NCI-H1694 (cell line): ENCODE data around the gene DHX16.

Experiments used
- DNase-seq: peaks from one replicate; lab custom pipeline; 2025; lab: John Stamatoyannopoulos, UW

Gene DHX16

DNA sequence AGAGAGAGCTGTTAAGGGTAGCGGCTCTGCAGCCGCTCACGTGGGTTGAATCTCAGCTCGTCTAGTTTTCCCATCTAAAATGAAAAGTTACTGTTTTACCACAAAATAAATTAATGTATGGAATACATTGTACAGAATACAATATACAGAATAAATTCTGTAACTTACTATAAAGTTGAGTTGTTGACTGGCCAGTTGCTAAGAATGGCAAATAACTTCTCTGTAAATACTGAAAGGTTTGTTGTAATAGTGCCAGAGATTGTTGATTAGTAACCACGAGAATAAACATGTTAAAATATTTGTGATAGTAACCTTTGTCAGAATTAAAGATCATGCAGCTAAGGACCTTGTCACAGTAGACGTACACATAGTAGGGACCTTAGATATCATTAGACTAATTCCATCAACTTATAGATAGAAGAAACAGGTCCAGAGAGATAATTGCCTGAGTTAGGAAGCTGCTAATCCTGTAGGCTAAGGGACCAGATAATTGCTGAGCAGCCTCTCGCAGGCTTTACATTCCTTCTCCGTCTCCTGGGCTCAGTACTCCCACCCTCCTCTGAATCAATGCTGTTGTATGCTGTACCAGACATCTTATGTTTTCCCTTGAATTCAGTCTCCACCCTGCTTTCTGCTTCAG lies 18.5 kb upstream of the DHX16 start:
- DNase-seq = no peak

DNA sequence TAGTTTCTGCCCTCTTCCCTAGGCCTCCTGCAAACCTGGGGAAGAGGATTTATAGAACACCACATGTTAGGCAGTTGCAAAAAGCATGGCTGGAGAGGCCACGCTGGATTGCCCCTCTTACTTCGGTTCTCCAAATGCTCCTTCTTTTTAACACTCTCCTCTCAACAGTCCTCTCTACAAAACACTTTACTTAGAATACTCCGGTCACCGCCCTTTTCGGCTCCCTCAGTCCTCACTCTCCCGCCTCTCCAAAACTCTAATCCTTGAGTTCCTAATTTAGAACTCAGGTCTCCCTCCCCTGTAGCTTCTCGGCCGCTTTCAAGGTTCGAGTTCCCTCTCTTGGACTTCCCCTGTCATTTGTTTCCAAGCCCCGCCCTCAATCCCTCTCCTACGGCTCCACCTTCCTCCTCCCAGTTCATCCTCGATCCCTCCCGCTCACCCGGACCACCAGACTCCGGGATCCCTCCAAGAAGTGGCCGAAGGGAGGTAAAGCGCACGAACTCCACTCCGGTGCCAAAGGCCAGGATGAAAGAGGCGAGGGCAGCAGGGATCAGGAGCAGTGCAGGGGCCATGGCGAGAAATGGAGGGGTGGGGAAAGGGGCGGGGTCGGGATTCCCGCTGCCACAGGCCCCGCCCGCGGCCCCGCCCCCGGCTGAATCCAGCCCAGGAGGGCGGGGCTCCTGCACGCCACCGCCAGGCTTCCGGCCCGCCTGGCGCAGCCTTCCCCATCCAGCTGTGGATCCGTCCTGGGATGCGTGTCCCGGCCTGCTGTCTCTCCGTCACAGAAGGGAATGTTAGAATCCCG lies 17.8 kb upstream of the DHX16 start, which contains the start of gene NRM:
Gene NRM (minus strand): TSS at position 582 of the 805 bp plus-strand sequence. CDS start 10 bp downstream, at position 572.
- peak; percentile 78 for DNase-seq

DNA sequence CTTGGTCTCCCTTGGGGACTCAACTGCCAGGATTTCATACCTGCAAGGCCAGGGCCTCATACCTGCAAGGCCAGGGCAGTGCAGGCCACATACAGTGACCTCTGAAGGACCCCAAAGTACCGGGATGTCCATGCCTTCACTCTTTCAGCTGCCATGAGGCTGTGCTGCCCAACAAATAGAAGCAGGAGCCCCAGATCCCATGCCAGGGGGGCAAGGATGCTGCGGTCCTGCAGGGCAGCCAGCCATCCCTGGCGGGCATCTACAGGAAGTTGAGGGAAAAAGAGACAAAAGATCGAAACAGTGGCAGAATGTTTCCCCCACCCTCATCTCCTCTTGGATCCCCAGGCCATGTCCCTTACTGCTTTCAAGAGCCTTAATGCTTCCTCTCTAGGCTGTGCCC lies 17.2 kb upstream of the DHX16 start:
- no peak for DNase-seq

DNA sequence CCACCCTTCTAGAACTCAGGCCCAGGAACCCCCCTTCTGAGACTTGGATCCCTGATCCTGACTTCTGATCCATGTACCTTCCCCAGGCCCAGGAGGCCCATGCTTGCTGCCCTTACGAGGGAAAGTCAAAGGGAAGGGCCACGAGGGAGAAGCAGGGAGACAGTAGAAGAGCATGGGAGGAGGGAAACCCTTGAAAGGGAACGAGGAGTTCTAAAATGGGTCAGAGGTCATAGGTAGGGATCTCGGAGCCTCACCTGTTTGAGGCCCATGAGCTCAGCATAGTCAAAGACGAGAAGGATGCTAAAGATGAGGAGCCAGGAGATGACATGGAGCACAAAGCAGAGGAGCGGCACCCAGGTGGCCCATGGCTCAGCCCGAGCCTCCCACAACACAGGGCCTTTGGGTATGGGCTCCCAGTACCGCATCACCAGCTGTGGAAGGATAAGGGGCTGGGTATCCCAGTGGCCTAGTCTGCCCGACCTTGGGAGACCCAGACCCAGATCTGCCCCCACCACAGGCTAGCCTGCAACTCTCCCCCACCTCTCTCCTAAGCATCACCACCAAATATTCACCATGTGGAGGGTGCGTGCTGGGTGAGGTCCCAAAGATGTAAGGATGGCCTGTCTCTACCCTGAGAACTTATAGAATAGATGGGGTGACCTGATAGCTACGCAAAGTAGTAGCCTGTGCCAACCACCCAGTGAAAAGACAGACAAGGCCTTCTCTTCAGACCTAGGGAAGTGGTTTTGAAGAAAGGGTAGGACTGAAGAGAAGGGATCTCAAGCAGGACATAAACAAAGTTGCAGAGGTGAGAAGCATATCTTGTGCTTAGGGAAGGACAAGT lies 16.4 kb upstream of the DHX16 start:
- no peak for DNase-seq

DNA sequence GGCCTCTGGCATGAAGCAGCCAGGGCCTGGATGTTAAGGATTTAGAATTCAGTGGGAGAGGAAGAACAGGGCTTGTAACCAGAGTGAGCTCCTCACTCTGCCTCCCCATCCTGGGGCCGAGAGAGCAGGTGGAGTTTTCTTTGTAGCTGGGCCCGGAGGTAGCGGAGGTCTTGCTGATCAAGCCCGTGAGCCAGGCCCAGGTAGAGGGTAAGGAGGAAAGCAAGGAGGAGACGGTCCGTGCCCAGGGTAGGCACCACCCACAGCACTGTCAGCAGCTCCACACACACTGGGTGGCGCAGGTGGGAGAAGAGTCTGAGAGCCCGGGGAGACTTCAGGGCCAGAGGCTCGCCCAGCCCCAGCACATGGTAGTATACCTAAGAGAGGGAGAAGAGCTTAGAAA lies 15.8 kb upstream of the DHX16 start:
- no peak for DNase-seq

DNA sequence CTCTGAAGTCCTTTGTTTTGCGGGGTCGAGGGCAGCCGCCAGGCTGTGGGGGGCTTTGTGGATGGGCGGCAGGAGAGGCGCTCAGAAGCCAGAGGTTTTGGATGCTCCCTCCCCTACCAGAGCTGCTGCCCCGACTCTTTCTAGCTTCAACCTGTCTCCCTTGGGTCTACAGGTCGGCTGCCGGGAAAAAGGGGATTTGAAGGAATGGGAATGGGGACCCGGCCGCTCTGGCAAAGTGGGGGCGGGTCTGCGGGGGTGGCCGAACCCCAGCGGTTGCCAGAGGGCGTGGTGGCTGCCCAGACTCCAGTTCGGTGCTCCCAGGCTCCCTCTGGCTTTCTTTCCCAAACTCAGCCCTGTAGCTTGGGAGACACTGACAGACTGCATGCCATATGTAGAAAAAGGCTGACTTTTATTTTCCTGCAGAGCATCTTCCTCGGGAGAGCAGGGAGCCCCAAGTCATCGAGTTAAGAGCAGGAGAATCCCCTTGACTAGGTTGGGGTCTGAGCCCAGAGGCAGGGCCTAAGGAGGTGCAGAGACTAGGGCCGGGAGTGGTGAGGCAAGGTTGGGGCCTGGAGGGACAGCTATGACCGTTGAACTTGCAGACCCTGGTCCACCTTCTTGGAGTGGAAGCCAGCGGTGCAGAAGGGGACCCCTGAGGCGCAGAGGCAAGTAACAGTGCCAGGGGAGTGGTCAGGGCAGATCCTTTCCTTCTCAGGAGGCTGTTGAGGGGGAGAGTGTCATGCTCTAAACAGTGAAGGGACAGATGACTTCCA lies 15.0 kb upstream of the DHX16 start:
- no peak for DNase-seq

DNA sequence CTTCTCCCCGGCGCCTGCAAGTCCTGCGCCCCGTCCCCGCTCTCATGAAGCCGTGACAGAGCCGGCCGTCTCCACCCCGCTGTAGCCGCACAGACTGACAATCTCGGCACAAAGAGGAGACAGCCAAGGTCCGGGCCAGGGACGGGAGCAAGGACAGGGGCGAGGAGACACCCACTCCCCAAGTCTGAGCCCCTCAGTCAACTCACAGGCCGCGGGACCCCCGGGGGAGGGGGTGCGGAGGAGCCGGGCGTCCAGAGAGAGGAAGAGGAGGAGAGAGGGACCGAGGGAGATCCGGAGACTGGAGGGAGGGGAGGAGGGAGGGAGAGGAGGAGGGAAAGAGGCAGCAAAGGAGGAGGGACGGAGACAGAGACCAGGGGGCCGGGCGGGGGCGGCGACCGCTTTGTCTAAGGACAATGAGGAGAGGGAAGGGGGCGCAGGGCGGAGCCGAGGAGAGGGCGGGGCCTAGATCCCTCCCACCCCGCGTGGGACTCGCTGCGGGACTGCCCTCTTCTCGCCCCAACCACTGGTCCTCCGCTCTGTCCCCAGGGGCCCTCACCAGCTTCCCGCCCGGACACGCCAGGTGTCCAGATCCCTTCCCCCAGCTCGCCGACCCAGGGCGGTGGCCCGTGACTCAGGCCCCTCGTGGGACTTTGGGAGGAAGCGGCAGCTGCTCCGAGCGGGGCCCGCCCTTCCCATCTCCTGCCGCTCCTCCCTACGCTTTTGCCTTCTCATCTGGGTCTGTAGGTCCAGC lies 14.3 kb upstream of the DHX16 start:
- DNase-seq = peak; percentile 61

DNA sequence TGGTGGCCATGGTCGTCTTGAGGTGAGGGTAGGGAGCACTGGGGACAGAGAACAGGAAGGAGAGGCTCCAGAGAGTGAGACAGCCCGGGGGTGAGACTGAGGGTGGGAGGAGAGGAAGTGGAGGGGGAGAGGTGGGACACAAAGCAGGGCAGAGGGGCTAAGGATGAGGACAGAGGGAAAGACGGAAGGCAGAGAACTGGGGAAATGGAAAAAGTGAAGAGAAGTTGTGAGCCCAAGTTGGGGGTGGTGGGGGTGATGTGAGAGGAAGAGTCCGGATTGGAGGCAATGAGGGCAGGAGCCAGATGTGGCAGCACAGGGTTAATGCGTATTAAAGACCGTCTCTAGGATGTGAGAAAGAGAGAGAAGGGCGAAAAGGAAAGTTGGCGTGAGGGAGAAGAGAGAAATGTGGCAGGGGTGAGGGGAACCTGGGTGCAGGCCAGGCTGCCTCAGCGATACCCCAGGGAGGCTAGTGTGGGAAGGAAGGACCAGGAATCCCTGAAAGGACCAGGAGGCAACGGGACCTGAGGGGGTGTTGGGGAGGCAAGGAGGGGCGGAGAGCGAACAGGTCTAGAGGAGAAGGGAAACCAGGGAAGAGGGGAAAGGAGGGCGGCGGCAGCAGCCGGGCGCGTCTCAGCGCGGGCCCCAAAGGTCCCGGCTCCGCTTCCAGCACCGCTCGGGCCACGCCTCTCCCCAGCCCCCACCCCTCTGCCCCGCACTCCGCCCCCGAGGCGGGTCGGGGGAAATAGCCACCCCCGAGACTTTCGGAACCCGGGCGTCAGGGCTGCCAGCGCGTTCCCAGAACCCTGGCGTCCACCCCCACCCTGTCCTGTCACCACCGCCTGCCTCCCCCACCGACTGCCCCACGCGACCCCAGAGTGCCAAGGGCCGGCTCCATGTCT lies 13.5 kb upstream of the DHX16 start, which contains the start of gene PPP1R18:
Gene PPP1R18 (minus strand): TSS at position 637 of the 899 bp plus-strand sequence. CDS start 627 bp downstream, at position 10.
- DNase-seq = no peak

DNA sequence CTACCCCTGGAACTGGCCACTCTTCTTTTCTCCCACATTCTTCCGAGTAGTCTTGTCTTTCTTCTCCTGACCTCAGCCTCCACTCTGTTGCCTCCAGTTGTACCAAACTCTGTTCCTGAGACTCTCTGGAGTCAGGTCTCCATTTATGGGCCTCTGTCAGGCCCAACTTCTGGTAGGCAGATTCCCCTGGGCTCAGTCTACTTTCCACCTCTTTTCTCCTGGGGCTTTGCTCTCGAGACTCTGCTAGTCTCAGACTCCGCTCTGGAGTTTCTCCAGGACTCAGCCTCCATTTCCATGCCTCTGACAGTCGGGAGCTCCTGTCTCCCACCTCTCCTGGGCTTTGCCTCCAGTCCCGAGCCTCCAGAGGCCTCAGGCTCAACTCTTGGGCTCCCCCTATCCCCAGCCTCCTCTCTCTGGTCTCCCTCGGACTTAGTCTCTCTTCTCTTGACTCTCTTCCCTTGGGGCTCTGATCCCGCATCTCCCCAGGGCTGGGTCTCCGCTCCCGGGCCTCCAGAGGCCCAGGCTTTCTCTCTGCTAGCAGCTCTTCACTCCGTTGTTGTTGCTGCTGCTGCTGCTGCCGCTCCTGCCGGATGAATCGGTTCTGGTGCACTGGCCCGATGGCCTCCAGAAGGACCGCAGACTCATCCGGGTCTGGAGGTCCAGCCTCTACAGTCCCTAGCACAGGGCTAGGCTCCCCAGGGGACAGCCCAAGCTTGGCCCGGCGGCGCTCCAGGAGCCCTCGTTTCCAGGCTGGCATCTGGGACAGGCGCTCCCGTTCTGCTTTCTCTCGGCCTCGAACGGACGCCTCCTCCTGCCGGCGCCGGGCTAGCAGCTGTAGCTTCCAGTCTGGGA lies 12.6 kb upstream of the DHX16 start:
- no peak for DNase-seq

DNA sequence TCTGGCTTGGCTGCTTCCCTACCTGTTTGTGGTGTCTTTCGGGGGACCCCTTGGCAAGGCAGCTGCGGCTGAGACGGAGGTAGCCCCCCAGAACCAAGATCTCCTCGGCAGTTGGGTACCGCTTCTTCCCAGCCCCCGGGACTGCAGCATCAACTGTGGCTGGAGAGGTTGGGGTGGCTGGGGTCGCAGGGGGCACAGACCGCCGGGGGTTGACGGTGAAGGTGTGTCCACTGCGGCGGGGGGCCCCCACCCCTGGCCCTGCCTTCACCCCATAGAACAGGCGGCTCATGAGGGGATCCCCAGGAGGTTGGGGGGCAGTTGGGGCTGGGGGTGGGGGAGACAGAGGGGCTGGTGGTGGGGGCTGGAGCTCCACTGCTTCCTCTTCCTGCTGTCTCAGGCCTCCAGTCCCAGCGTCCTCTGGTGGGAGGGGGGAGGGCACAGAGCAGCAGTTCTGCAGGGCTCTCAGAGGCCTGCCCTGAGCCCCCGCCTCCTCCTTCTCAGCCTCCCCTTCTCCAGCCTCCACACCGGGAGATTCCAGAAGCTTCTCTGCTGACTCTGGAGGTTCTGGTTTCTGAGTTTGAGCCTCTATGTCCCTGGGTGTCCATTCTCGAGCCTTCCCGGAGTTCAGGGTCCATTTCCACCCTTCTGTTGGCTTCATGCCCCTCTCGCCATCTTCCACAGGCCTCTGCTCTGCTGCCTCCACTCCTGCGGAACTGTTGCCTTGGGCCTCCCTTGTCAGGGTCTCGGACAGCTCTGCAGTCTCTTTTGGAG lies 11.8 kb upstream of the DHX16 start:
- no peak for DNase-seq

DNA sequence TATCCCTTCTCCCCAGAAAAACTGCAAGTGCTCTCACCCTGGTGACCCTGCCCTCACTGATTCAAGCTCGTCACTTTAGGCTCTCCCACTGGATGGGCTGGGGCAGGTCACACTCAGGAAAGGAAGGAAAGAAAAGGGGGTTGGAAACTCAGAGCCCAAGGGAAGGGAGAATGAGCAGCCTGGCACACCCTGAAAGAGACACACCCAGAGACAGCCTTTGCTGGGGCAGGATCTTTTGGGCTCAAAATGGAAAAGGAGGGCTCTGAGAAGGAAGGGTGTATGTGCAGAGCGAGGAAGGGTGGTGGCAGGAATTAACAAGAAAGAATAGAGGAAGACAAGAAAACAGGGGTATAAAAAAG lies 11.2 kb upstream of the DHX16 start:
- no peak for DNase-seq

DNA sequence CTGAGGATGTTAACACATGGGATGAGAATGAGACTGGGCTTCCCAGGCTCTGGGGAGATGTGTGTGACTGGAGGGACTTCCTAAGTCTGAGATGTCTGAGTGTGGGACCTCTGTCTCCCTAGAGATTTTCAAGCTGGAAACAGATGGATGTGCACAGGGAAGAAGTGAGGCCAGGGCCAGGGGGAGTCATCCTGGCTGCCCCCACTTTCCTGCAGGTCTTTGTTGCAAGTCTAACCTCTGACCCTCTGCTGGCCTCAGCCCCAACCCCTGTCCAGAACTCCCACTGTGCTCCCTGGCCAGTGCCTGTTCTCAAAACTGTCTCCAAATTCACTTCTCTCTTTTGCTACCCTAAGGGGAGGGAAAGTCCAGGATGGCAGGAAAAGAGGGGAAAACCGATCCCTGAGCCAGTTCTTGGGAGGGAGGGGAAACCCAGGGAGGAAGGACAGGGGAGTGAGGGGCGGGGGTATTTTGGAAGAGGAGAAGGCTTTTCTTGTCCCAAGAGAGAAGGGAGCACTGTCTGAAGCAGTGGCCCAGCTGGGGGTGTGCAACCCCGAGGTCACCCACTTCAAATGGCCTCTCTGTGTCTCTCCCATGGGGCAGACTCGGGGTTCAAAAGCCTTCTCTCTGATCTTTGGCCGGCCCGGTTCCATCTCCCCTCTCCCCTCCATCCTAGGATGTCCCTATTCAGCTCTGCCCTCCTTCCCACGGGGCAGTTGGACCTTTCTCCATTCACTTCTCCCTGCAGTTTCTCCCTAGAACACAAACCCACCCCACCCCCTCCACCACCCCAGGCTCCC lies 10.6 kb upstream of the DHX16 start:
- no peak for DNase-seq

DNA sequence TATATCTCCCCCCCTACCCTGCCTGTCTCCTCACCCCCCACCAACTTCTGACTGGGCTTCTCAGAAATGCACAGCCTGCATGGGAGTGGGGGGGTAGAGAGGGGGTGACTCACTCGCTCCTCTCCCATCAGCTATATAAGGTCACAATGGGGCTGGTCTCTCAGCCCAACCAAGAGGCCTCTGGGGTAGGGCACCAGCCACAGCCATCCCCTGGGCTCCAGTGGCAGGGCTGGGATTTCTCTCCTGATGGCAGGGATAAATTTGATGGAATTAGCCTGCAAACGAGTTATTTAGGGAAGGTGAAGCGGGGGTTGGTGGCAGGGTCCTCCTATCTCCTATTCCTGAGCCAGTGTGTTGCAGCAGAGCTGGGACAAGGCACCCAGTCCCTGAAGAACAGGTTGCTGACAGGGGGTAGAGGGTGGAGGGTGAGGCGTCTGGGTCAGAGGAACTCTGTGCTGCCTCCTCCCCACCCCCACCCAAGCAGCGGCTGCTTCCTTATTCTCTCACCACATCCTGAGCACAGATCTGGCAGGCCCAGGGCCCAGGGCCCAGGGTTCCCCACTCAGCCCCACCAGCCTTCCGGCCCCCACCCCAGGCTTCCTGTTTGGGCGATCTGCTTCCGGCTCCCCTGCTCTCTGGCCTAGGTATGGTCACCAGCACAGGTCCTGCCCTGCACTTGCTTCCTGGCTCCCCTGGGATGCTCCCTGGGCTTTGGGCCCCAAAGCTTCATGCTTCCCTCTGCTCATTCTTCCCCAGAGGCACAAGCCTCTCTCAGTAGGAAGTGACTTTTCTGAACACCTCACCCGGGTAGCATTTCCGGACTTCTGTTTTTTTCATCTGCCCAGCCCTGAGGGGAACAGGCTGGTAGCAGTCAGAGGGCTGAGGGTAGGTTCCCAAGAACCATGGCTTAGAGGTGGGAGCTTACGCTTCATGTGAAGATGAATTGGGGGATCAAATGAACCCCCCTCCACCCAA lies 9.6 kb upstream of the DHX16 start:
- DNase-seq = no peak

DNA sequence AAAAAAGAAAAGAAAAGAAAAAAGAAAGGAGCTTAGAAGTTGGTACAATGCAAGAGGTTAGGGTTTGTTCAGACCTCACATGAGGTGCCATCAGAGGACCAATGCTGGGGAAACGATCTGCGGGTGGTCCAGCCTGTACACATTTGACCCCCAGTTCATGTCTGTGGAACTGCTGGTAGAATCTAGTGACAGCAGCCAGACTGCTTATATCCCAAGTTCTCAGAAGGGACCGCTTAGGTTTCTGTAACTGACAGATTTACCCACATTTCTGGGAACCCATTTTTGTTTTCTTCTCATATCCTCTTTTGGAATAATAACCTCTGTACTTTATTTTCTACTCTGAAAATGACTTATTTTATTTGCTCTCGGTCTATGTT lies 8.9 kb upstream of the DHX16 start:
- DNase-seq = no peak

DNA sequence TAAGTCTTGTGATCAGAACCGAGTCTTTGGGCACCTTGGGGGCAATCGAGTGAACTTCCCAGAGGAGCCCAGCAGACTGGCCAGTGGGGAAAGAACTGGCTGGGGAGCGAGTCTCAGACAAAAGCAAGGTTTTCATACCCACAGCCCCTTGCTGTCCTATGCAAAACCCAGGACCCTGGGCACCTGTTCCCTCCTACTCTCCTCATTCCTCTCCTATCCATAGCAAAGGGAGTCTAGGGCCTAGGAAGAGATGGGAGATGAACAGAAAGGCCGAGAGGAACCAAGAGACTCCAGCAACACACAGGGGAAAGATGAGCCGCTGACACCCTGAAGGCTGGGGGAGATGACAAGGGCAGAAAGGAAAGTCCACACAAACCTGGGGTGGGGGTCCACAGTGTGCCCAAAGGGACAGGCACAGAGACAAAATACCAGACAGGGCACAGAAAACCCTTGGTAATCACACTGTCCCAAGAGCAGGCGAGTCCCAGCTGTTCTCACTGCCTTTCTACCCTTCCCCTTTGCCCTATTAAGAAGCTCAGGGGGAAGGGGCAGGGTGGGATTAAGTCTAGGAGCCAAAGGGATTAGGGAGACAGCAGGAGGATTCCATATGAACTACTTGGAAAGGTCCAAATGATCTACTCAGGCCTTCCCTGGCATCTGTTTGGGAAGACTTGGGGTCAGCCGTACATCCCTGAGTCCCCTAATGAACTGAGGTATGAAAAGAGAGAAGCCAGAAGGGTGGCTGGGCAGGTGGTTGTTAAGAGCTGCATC lies 7.1 kb upstream of the DHX16 start:
- no peak for DNase-seq
